Effector CD8-positive, alpha-beta T cell (primary cell): Measurements from ENCODE around the gene RNASE9.
A peak's percentile ranks its signal among the peaks of the same experiment; 100 is the strongest.
"Not testable (repeated sequence)": the region's sequence is repeated elsewhere in the genome, so short reads cannot be mapped to it uniquely, and the experiment has no call there.

Source experiments
- DNase-seq: peaks from one replicate; lab custom pipeline; 2025; lab: John Stamatoyannopoulos, UW
- total RNA-seq, 4 experiments: gene quantifications; one replicate each; lab custom pipeline; 2026; lab: John Stamatoyannopoulos, UW

The RNASE9 gene
- 0 reads per million in 4 experiments for total RNA-seq

DNA sequence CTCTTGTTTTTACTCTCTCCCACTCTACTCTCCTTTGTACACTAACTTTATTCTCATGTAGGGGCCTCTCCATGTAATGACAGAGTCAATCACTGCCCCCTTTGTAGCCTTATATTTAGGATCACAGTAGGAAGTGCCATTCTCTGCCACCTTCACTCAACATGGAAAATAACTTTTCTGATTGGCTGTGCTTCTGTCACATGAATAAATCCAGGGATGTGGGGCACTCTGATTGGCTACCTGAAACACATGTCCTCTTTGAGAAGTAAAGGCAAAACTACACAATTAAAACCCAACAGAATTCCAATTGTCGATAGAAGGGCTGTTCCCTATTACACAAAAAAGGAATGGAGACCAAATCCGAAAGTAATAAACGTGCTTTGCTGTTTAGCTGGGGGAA, at the start of gene RNASE9:
Gene RNASE9 (minus strand): TSS at position 87 of the 400 bp plus-strand sequence.
- DNase-seq = no peak

DNA sequence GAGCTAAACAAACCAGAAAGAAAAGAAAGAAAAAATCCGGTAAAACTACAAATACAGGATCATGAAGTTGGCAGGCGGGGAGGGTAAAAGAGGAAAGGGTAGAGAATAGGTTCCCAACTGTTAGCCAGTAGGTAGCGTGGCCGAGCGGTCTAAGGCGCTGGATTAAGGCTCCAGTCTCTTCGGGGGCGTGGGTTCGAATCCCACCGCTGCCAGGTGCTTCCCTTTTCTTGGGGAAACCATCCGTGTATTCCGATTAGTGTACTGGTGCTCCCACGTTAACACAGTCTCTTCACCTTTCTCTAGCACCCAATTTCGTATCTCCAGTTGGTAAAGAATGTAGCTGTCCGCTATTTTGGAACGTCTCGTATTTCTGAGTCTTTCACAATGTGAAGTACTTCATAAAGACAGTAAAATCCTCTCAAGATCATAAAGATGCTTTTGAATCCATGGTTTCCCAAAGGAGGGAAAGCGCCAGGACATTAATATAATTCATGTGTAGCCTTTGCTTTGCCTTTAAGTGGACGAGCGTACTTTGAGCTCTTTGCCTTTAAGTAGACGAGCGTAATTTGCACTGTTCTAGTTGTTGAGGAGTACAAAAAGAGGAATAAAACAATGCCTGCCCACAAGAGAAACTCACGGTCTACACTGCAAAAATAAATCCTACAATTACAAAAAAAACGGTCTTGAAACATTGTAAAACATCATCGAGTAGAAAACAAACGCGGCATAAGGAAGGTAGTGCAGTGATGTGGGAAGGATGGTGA, 49.3 kb upstream of the RNASE9 start:
- DNase-seq = peak; percentile 62

DNA sequence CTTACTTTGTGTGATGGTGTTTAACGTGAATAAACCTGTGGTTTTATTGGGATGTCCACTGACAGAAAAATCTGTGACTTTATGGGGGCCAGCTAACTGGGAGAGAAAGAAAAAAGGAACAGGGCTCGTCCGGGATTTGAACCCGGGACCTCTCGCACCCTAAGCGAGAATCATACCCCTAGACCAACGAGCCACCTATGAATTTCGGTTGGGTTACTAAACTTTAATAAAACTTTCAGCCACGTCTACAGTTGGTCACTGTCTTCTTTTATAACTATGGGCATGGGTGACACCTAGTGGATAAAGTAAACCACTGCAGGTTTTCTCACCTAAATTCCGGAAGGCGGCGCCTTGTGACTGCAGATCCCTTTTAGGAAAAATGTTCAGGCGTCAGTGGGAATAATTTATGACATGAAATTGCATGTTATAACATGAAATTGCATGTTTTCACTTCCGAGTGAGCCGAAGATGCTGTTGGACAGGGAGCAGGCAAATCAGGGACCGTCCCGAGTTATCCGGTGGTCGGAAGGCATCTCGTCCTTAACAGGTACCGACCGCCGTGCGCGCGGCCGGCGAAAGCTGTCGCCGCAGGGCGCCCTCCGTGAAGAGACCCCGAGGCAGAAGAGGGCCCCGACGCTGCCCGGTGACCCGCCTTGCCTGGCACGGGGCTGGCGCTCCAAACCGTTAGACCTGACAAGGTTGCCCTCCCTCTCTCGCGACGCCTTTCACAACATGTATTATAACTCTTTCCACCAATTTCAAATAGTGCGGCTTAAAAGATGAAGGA, 48.6 kb upstream of the RNASE9 start:
- DNase-seq = peak; percentile 37

DNA sequence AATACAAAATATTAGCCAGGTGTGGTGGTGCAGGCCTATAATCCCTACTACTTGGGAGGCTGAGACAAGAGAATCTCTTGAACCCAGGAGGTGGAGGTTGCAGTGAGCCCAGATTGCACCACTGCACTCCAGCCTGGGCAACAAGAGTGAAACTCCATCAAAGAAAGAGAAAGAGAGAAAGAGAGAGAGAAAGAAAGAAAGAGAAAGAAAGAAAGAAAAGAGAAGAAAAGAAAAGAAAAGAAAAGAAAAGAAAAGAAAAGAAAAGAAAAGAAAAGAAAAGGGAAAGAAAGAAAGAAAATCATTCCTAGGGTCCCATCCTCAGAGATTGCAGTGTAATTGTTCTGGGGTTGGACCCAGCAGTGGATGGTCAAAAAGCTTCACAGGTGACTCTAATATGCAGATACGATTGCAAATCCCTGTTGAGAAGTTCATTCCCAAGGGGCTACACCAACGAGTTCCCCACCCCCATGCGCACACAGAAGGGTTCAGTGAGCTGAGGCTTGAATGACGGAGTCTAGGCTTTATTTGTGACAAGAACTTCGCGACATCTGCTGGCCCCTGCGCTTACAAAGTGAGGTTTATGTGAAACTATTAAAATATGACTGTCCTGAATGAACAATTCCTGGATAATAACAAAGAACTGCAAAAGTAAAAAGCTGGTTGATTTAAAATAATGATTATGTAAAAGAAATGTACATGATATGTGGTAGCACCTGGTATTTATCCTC, 47.7 kb upstream of the RNASE9 start:
- no peak for DNase-seq

DNA sequence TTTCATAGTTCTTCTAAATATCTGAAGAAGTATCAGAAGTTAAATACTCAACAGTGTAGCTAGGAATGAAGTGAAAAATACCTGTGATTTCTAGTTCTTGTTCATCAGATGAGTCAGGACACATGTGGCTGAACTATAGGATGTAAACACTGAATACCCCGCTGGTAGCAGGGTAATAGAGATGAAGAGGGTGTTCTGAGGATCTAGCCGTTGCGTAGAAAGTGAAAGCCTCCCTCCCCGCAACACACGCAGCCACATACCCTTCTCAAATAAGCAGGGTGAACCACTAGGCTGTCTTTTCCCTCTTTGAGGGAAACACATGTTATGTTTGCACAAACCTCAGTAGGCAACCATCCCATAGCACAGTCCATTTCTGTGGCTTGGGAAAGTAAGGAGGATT, 46.8 kb upstream of the RNASE9 start:
- no peak for DNase-seq

DNA sequence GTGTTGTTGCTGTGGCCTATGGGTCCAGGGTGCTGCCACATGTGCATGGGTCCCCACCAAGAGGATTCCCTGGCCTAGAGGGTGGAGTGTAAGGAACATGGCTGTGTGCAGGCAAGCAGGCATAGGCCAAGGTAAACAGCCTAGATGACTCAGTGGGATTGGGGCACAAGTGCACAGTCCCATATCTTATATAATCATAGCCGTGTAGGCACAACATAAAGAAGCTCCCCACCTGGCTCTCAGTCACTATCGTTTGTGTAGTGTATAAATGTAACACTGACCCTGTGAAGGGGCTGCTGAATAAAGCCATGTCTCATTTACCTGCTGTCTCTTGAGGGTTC, 46.0 kb upstream of the RNASE9 start:
- DNase-seq = no peak

DNA sequence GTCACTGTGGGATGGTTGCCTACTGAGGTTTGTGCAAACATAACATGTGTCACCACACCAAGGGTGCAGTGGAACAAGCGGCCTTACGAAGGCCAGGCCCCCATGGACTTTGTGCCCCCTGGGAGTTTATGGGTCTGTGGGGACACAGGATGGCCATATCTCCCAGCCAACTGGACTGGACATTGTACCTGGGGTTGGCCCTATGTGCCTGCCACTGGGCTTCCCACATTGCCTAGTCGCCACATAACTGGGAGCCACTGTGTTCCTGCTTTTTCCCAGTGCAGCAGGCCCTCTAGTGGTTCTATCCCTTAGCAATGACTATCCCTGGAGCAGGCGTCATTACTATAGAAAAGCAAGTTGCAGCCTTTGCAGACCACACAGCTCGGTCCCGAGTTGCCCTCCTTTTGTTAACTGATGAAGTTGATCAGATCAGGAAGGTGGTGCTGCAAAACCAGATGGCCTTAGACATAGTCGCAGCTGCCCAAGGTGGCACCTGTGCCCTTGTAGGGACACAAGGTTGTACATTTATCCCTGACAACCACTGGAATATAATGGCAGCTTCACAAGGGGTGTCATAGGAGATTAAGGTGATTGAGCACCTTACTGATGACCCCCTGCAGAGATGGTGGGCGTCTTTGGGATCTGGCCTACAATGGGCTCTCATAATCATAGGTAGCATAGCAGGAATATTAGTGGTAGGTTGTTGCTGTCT, 45.5 kb upstream of the RNASE9 start:
- no peak for DNase-seq

DNA sequence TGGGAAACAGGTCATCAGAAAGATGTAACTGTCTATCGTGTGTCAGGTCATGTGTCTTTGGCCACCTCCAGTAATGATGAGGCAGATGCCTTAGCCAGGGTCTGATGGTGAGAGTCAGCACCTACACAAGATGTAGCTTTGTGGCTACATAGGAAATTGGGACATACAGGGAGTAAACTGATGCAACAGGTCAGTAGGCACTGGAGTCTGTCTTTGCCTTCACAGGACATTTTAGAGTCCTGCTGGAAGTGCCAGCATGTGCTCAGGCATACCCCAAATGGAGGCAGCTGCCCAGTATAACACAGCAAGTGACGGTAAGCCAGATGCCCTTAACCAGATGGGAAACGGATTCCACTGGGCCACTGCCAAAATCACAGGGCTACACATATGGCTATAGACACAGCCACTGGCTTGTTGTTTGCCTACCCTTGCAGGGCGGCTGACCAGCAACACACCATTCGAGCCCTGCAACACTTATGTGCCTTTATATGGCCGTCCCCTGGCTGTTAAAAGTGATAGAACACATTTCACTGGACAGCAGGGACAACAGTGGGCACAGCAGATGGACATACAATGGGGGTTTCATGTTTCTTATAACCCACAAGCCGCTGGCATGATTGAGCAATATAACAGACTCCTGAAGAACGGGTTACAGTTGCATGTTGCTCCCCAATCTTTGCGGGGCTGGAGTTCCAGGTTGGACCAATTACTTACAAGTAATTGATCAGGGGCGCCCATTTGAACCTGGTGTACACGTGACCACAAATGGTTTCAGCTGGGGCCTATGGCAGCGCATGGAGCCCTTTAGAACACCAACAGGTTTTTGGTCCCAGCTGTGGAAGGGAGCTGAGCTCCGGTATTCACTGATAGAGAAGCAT, 43.2 kb upstream of the RNASE9 start:
- DNase-seq = no peak

DNA sequence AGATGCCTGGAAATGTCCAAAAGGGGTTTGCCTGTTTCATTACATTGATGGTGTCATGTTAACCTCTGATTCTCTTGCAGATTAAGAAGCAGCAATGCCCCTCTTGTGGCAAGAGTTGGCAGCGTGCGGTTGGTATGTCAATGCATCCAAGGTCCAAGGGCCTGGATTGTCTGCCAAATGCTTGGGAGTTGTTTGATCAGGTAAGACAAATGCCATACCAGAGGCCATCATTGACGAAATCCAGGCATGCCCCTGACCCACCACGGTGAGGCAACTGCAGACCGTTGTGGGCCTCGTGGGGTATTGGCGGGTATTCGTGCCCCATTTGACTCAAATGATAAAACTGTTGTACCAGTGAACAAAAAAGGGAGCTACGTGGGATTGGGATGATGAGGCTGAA, 41.7 kb upstream of the RNASE9 start:
- DNase-seq = no peak

DNA sequence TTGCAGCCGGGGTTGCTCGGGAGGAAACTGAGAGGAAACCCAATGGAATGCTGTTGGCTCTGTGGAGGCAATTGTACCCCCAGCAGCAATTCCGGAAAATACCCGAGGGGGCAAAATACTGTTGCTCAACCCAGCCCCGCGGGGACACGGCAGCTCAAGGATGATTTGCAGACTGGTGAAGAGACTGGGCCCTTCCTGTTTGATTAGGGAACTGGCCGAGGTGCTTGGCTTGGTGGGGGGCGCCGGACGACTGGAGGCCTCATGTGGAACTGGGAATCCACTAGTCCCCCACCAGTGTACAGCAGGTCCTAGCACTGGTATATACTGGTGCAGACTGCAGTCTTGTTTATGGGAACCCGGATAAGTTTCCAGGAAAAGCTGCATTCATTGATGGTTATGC, 40.7 kb upstream of the RNASE9 start:
- DNase-seq = no peak

DNA sequence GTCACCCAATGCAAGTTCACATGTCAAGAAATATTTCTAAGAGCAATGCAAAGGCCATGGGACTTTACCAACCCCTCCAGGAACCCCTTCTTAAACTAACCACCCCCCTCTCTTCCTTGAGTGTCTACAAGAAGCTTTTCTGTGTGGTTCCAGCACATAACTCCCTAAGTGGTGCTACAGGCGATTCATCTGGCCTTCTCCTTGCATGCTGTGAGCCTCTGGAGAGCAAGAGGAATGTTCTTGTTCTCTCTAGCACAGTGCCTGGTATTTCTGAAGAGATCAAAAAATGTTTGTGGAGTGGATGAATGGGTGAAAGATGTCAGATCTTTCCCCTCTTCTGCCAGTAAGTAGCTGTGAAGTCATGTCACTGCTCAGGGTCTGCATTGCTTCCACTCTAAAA, 36.3 kb upstream of the RNASE9 start:
- no peak for DNase-seq

DNA sequence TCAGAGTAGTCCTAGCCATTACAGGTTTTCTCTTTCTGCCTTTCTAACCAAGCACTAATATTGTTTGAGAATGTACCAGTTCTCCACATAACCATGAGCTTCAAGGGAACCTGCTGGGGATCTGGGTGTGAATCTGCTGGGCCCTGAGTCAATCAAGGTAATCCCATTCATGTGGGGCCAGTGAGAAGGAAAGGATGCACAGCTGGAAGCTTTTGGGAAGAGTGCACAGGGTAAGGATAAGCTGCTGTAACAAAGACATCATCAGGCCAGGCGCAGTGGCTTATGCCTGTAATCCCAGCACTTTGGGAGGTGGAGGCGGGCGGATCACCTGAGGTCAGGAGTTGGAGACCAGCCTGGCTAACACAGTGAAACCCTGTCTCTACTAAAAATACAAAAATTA, 34.9 kb upstream of the RNASE9 start:
- not testable (repeated sequence) for DNase-seq

DNA sequence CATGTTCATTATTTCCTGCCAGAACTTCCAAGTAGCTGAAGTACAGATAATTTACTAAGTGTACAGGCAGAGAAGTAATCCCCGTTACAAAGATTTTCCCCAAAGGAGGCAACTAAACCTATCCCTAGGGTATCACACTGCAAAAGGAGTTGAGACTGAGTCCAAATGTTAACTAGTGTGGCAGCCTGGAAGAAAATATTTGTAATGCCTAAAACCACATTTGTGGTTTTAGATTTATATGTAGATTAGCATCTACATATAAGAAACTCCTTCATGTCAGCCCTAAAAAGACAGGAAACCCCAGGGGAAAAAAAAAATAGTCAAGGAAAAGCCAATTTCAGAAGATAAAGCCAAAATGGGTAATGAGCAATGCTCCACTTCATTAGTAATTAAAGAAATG, 31.7 kb upstream of the RNASE9 start:
- no peak for DNase-seq

DNA sequence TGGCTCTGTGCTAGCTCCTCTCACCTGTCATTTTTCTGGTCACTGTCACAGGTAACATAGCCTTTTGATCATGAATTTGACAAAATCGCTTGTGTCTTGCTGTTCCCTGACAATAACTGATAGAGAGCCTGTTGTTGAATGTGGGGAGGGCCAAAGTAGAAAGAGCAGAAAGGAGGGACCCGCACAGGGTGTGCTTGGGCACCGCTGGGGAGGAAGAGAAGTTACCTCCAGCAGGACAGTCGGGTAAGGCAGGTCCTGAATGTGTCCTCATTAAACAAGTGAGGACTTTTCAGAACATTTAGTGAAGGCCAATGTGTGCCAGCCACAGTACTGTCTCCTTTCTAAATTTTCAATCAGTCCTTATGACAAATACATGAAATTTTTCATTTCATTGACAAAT, 30.4 kb upstream of the RNASE9 start, which contains the start of gene RNASE12:
Gene RNASE12 (minus strand): TSS at position 142 of the 400 bp plus-strand sequence. CDS start 653 bp downstream, outside the sequence.
- no peak for DNase-seq

DNA sequence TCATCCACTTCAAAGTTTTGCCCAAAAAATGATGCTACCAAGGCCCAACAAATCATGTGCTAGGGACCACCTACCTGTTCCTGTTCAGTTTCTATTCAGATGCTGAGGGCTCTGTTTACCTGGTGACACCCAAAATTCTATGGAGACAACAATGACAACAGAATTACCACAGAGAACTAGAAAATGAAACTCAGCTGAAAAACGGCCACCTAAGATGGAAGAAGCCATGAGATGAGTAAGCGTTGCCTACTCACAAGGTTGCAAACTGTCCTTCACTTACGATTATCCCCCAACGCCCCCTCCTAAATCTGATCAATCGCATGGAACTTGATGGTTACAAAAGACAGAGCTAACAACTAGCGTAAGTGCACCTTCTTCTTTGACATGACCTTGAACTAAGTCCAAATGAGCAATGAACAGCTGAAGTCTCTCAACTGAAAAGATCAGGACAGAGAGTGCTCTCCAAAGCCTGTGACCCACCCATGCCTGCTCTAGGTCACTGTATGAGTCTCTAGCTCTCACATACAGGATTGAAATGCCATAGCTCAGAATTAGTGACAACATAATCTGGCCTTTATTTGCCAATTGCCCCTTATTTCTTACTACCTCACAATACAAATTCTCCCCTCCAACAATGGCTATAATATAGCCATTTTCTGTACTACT, 26.8 kb upstream of the RNASE9 start, which contains the start of gene RNASE11:
Gene RNASE11 (minus strand): TSS at position 513 of the 666 bp plus-strand sequence.
- DNase-seq = no peak

DNA sequence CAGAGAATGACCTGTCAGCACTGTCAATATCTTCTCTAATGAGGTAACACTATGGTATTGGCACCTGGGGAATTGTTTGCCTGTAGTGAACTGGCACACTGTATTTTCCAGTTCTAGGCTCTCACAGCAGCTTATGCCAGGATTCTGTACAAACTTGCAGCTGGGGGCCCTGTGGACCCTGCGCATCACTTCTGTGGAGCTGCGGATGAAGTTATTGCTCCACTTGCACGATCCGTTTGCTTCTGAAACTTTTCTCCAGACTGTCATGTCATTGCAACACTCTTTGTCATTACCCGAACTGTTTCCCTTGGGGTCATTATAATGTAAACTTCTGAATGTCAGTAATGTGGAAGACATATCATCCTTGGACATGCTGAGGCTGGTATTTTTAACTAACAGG, 23.1 kb upstream of the RNASE9 start:
- DNase-seq = no peak

DNA sequence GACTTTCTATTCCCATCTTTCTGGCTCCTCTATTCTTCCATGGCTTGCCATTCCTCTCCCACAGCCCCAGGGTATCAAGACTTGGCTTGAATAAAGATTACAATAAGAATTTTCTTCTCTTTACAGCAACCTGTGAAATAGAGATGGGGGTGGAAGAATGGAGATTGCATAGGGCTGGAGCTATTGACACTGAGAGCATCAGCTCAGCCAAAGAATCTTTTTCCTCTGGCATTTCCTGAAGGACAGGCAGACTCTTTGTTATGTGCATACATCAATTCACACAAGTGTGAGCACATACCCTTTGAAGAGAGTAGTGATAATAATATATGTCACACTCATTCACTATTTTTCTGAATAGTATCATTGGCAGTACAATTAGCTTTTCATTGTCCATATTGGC, 22.3 kb upstream of the RNASE9 start:
- DNase-seq = no peak

DNA sequence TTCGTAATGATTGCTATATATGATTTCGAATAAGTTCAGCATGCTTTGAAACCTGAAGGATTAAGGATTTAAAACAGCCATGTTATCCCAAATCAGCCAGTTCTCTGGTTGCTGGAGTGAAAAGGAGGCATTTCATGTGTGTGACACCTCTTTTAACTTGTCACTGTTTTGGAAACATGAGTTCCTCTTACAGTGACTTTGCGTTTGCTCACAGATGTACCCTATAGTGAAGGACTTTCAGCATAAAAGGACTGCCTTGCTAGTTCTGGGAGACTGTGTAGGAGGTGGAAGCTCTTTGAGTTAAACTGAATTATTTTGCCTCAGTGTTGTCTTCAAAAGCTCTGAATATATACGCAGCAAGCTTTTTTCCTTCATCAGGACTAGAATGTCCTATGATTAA, 19.4 kb upstream of the RNASE9 start:
- DNase-seq = no peak

DNA sequence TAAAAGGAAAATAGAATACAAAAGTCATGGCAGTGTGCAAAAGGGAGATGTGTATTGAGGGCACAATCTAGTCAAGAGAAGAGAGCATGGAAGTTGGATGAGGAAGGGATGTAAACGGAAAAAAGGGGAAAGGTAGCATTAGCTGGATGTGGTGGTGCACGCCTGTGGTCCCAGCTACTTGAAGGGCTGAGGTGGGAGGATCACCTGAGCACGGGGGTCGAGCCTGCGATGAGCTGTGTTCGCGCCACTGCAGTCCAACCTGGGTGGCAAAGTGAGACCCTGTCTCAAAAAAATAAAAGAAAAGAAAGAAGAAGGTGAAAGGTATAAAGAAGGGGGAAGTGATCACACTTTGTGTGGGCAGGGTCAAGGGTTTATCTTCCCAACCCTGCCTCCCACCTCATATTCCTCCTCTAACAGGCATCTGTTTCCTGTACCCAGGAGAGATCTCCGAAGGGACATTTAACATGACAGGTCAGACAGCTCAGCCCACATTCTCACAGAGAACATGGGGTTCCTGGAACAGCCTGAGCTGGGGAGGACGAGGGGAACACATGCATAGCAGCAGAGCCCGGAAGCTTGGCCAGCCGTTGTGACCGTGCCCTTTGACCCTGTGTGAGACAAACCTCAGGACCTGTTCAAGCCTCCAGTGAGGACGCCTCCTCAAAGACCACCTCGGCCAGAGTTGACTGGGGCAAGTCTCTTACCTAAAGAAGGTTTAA, 18.1 kb upstream of the RNASE9 start:
- no peak for DNase-seq

DNA sequence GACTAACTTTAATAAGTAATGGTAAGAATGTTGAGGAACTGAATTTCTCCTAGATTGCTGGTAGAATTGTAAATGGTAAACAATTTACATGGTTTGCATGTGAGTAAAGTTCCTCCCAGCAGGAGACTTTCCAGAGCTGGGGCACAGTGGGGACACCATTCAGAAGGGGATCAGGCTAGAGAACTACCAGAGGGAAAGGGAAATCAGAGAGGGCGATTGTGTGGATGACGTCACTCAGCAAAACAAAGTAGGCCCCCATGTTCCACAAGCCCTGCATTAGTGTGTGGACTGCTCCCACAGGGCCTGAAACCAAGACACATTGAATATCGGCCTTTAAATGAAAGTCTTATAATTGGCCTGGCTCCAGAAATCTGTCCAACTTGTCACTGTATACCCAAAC, 17.5 kb upstream of the RNASE9 start:
- no peak for DNase-seq
